NCI-H345 treated with DMSO at 0.1 percent for 48 hours (cell line): ENCODE data around the gene MARVELD3.
"Not testable (repeated sequence)": the region's sequence is repeated elsewhere in the genome, so short reads cannot be mapped to it uniquely, and the experiment has no call there.

Experiments
- DNase-seq: peaks from one replicate; lab custom pipeline; 2025; ENCODE audit not compliant: unreplicated experiment; lab: John Stamatoyannopoulos, UW

Gene MARVELD3

GRCh38 chr16:71626018-71626857 lies at the start of gene MARVELD3:
MARVELD3 (plus strand) TSS chr16:71626184; CDS start chr16:71626230, 46 bp downstream.
- peak; percentile 17 for DNase-seq

- no peak for DNase-seq
Measured at GRCh38 chr16:71576971-71577370, 49.0 kb upstream of the MARVELD3 start, which contains the start of gene TAT. TAT (minus strand) TSS chr16:71577092; CDS start chr16:71576415, 677 bp downstream.

GRCh38 chr16:71582553-71582848 lies 43.5 kb upstream of the MARVELD3 start:
- DNase-seq = not testable (repeated sequence)

GRCh38 chr16:71584543-71585317 lies 41.3 kb upstream of the MARVELD3 start:
- no peak for DNase-seq

- no peak for DNase-seq
Measured at GRCh38 chr16:71585318-71585703, 40.7 kb upstream of the MARVELD3 start.

GRCh38 chr16:71589334-71589733 lies 36.6 kb upstream of the MARVELD3 start:
- DNase-seq = not testable (repeated sequence)

- DNase-seq = not testable (repeated sequence)
Measured at GRCh38 chr16:71590071-71590470, 35.9 kb upstream of the MARVELD3 start.

GRCh38 chr16:71590584-71590983 lies 35.4 kb upstream of the MARVELD3 start:
- no peak for DNase-seq

GRCh38 chr16:71591917-71592316 lies 34.1 kb upstream of the MARVELD3 start:
- DNase-seq = no peak

- DNase-seq = no peak
Measured at GRCh38 chr16:71593048-71593999, 32.7 kb upstream of the MARVELD3 start.

- DNase-seq = no peak
Measured at GRCh38 chr16:71594000-71594646, 31.9 kb upstream of the MARVELD3 start.

GRCh38 chr16:71595340-71595826 lies 30.6 kb upstream of the MARVELD3 start:
- DNase-seq = not testable (repeated sequence)

GRCh38 chr16:71598426-71598825 lies 27.6 kb upstream of the MARVELD3 start:
- DNase-seq = not testable (repeated sequence)

GRCh38 chr16:71600822-71601221 lies 25.2 kb upstream of the MARVELD3 start:
- no peak for DNase-seq

- no peak for DNase-seq
Measured at GRCh38 chr16:71609066-71609465, 16.9 kb upstream of the MARVELD3 start.

GRCh38 chr16:71610447-71610846 lies 15.5 kb upstream of the MARVELD3 start:
- no peak for DNase-seq

GRCh38 chr16:71610936-71611871 lies 14.8 kb upstream of the MARVELD3 start:
- DNase-seq = peak; percentile 20

- DNase-seq = not testable (repeated sequence)
Measured at GRCh38 chr16:71614956-71615355, 11.0 kb upstream of the MARVELD3 start.

GRCh38 chr16:71618429-71618828 lies 7.6 kb upstream of the MARVELD3 start:
- DNase-seq = no peak
